ENCODE results near the gene COL1A1. TPM values are rescaled to one million over a fixed set of nuclear protein-coding genes. Genes with fewer than 3 reads are reported as not detected.

Gene COL1A1
- total RNA-seq, 1 donor from 2014 or later: 10.1 TPM

DNA sequence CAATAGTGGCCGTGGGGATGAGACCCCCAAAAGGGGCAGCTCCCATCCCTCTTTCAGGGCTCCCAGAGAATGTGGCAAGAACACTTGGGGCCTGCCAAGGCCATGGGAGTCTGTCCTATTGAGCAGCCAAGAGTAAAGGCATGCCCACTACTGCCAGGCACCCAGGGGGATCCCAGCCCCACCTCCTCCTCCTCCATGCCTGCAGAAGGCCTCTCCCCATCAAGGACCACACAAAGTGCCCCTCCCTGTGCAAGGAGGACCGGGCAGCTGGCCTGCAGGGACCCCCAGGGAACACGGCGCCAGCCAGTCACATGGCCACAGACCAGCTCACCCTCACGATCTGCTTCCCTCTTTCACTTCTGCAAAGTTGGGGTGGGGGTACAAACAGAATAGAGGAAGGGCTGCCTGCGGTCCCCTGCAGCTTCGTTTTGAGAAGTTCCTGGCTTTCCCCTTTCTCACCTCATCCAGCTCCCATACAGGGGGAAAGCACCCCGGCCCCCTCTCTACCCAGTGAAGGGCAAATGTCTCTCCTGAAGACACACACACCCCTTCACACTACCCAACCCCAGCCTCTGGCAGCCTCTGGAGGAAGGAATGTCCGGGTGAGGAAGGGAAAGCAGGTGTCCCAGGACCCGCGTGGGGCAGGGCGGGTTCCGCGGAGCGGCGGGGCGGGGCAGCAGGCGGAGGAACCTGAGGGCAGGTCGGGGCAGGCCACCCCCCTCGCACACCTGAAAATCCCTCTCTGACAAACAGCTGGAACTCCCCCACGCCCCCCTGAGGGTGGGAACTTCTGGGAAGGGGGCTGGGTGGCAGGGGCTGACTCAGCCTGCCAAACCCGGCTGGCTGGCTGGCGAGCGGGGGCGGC is 53.0 kb downstream of the COL1A1 start:
- Mint-ChIP-seq H3K9me3 (ENCODE audit: unreplicated experiment) (peaks cover 12% of the 10 kb centered on the region), H3K4me1 (ENCODE audit: low read depth, unreplicated experiment) (peaks cover 24% of the 10 kb centered on the region), H3K27ac (ENCODE audit: unreplicated experiment) (peak overlapping the region; percentile 38), H3K4me3 (ENCODE audit: unreplicated experiment) (peak overlapping the region; percentile 91), H3K36me3 (ENCODE audit: unreplicated experiment) (peaks cover 7% of the 10 kb centered on the region), H3K27me3 (ENCODE audit: unreplicated experiment) (peaks cover 9% of the 10 kb centered on the region)
- DNase-seq: peak; percentile 54
- TF ChIP-seq, protein P1, sequence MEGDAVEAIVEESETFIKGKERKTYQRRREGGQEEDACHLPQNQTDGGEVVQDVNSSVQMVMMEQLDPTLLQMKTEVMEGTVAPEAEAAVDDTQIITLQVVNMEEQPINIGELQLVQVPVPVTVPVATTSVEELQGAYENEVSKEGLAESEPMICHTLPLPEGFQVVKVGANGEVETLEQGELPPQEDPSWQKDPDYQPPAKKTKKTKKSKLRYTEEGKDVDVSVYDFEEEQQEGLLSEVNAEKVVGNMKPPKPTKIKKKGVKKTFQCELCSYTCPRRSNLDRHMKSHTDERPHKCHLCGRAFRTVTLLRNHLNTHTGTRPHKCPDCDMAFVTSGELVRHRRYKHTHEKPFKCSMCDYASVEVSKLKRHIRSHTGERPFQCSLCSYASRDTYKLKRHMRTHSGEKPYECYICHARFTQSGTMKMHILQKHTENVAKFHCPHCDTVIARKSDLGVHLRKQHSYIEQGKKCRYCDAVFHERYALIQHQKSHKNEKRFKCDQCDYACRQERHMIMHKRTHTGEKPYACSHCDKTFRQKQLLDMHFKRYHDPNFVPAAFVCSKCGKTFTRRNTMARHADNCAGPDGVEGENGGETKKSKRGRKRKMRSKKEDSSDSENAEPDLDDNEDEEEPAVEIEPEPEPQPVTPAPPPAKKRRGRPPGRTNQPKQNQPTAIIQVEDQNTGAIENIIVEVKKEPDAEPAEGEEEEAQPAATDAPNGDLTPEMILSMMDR (IDR thresholded peaks at IDR 0.05; ENCODE audit: partially characterized antibody, unreplicated experiment): no peak

DNA sequence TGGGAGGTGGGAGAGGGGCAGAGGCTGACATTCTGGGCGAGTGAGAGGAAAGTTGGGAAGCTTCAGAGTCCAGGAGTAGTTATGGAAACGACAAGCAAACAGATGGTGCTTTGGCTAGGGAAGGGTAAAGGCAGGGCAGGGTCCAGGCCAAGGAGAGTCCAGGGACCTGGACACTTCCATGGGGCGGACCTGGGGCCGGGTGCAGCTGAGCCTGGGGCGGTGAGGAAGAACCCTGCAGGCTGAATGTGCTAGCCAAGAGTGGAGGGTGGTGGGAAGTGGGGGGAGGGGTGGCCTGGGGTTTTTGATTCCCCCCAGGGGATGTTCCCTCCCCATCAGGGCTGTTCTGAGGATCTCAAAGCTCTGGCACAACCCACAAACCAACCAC is 53.6 kb downstream of the COL1A1 start:
- H3K27me3 Mint-ChIP-seq (ENCODE audit: unreplicated experiment): peaks cover 12% of the 10 kb centered on the region
- H3K4me1 Mint-ChIP-seq (ENCODE audit: low read depth, unreplicated experiment): peaks cover 24% of the 10 kb centered on the region
- H3K36me3 Mint-ChIP-seq (ENCODE audit: unreplicated experiment): peaks cover 10% of the 10 kb centered on the region
- peaks cover 15% of the 10 kb centered on the region for H3K9me3 Mint-ChIP-seq (ENCODE audit: unreplicated experiment)
- TF ChIP-seq, protein P1 (IDR thresholded peaks at IDR 0.05; ENCODE audit: partially characterized antibody, unreplicated experiment): no peak
- peak overlapping the region; percentile 91 for H3K4me3 Mint-ChIP-seq (ENCODE audit: unreplicated experiment)
- DNase-seq: no peak
- H3K27ac Mint-ChIP-seq (ENCODE audit: unreplicated experiment): peak overlapping the region; percentile 59

DNA sequence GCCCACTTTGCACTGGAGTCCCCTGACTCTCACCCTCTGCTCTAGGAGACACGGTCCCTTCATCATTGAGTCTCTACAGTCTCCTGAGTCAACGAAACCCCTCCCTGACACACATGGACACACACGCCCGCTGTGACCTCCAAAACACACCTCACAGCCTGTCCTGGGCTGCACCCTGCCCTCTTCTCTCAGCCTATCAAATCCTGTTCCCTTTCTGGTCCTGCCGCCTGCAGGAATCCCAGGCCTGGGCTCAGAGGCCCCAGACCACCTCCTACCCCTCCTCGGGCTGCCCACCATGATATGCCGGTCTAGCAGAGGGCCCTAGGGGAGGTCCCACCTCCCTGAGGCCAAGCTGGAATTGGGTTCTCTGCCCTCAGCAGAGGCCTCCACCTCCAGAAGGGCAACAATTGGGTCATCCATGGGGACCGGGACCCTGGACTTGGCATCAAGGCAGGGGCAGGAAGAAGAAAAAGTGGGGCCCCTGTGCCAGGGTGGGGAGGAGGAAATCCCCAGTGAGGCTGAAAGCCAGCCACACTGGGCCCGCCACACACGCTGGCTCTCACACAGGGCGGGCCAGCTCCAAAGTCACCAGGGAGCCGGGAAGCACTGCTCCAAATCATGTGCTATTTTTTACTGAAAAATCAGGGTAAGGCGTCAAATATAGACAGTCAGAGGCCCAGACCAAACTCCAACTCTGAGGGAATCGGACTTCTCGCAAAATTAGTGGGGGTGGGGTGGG is 54.3 kb downstream of the COL1A1 start:
- peaks cover 12% of the 10 kb centered on the region for H3K36me3 Mint-ChIP-seq (ENCODE audit: unreplicated experiment)
- TF ChIP-seq, protein P1 (IDR thresholded peaks at IDR 0.05; ENCODE audit: partially characterized antibody, unreplicated experiment): no peak

DNA sequence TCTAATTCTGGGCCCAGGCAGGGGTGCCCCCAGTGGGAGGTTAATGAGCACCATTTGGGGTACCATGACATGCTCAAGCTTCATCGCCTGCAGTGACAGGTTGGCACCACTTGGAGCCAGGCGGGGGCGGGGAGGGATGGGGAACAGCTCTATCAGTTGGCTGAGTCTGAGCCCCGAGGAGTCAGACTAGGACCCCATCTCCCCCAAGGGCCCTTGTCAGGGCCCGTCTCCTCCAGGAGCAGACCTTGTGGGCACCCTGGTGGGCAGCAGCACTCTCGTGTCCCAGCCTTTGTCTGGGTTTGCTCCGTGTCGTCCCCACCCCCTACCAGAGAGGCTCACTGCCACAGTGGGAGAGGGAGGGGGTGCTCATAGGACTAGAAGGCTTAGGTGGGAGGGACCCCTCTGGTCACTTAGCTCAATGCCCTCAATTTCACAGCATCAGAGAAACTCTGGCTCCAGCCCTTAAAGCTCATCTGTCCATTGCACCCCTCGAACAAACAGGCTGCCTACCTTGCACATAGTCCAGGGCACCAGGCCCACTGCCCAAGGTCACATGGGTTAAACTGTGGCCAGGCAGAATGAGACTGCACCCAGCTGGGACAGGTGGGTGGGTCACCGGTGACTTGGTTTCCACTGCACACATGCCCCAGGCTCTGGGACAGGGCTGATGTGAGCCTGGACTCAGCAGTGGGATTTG is 55.1 kb downstream of the COL1A1 start:
- peak overlapping the region; percentile 91 for H3K4me3 Mint-ChIP-seq (ENCODE audit: unreplicated experiment)
- TF ChIP-seq, protein P1 (IDR thresholded peaks at IDR 0.05; ENCODE audit: partially characterized antibody, unreplicated experiment): no peak

More for the DNA sequence above, 54.3 kb downstream of the COL1A1 start:
- H3K9me3 Mint-ChIP-seq (ENCODE audit: unreplicated experiment): peaks cover 18% of the 10 kb centered on the region
- peaks cover 24% of the 10 kb centered on the region for H3K4me1 Mint-ChIP-seq (ENCODE audit: low read depth, unreplicated experiment)
- DNase-seq: no peak
- peak overlapping the region; percentile 91 for H3K4me3 Mint-ChIP-seq (ENCODE audit: unreplicated experiment)
- peaks cover 10% of the 10 kb centered on the region for H3K27me3 Mint-ChIP-seq (ENCODE audit: unreplicated experiment)
- H3K27ac Mint-ChIP-seq (ENCODE audit: unreplicated experiment): no peak overlapping the region

More for the DNA sequence above, 55.1 kb downstream of the COL1A1 start:
- H3K27ac Mint-ChIP-seq (ENCODE audit: unreplicated experiment): no peak overlapping the region
- H3K9me3 Mint-ChIP-seq (ENCODE audit: unreplicated experiment): peaks cover 16% of the 10 kb centered on the region
- no peak for DNase-seq
- peaks cover 15% of the 10 kb centered on the region for H3K27me3 Mint-ChIP-seq (ENCODE audit: unreplicated experiment)
- peaks cover 12% of the 10 kb centered on the region for H3K36me3 Mint-ChIP-seq (ENCODE audit: unreplicated experiment)
- H3K4me1 Mint-ChIP-seq (ENCODE audit: low read depth, unreplicated experiment): peaks cover 24% of the 10 kb centered on the region
